Neural cell (in vitro differentiated cells): ENCODE results near the gene LDB2. TPM values are rescaled to one million over a fixed set of nuclear protein-coding genes. Genes with fewer than 3 reads are reported as not detected.

Experiments used
- H2AFZ ChIP-seq: fragments of 200-600, 300-800 bp; sonication (generic), shearing (Covaris generic); 2 replicates; pipeline ENCODE4 v1.6.0; 2014; ENCODE audit warnings: low read depth, mild to moderate bottlenecking, antibody characterized with exemption, low read length, moderate library complexity
- H3F3A ChIP-seq: fragments of 200-600 bp; shearing (Covaris generic); 2 replicates; pipeline ENCODE4 v1.6.1; 2016; ENCODE audit warnings: mild to moderate bottlenecking, moderate library complexity, mixed read lengths, antibody characterized with exemption, low read length; ENCODE audit not compliant: insufficient read depth, poor library complexity, severe bottlenecking
- H3K27ac ChIP-seq: fragments of 200-600, 300-800 bp; sonication (generic), shearing (Covaris generic); 2 replicates; pipeline ENCODE4 v1.5.1; 2014; ENCODE audit warnings: mild to moderate bottlenecking, low read length, moderate library complexity
- H3K27me3 ChIP-seq: fragments of 300-800, 200-600 bp; sonication (generic), shearing (Covaris generic); 2 replicates; pipeline ENCODE4 v1.6.0; 2014; ENCODE audit warnings: mild to moderate bottlenecking, low read depth, low read length, moderate library complexity; ENCODE audit not compliant: insufficient read depth
- H3K36me3 ChIP-seq: fragments of 300-800, 200-600 bp; sonication (generic), shearing (Covaris generic); 2 replicates; pipeline ENCODE4 v1.5.1; 2014; ENCODE audit warnings: mild to moderate bottlenecking, antibody characterized with exemption, low read length, moderate library complexity; ENCODE audit not compliant: insufficient read depth
- H3K4me2 ChIP-seq: fragments of 300-800, 200-600 bp; sonication (generic), shearing (Covaris generic); 2 replicates; pipeline ENCODE4 v1.6.0; 2014; ENCODE audit warnings: mild to moderate bottlenecking, low read length
- H3K4me3 ChIP-seq: fragments of 300-800, 200-600 bp; sonication (generic), shearing (Covaris generic); 2 replicates; pipeline ENCODE4 v1.5.1; 2014; ENCODE audit warnings: mild to moderate bottlenecking, low read length, moderate library complexity
- H3K79me2 ChIP-seq: fragments of 200-600 bp; shearing (Covaris generic); replicated peaks from 2 replicates; pipeline ENCODE4 v1.6.0; 2014; ENCODE audit warnings: mild to moderate bottlenecking, low read length, moderate library complexity; ENCODE audit not compliant: insufficient read depth
- H3K9ac ChIP-seq: fragments of 300-800, 200-600 bp; sonication (generic), shearing (Covaris generic); 2 replicates; pipeline ENCODE4 v1.6.1; 2016; ENCODE audit warnings: mild to moderate bottlenecking, low read length, mixed read lengths
- H3K9me2 ChIP-seq: fragments of 200-600 bp; shearing (Covaris generic); 2 replicates; pipeline ENCODE4 v1.6.1; 2016; ENCODE audit warnings: mild to moderate bottlenecking, low read length, mixed read lengths; ENCODE audit not compliant: insufficient read depth
- H3K9me3 ChIP-seq: fragments of 200-600, 300-800 bp; sonication (generic), shearing (Covaris generic); 2 replicates; pipeline ENCODE4 v1.6.1; 2016; ENCODE audit warnings: mild to moderate bottlenecking, mixed run types, low read length, moderate library complexity, mixed read lengths
- H4K20me1 ChIP-seq: fragments of 200-600 bp; shearing (Covaris generic); 2 replicates; pipeline ENCODE4 v1.6.1; 2016; ENCODE audit warnings: mild to moderate bottlenecking, mixed run types; ENCODE audit not compliant: insufficient read depth
- EP300 ChIP-seq: fragments of 450-650 bp; conservative IDR thresholded peaks from 2 replicates; pipeline ENCODE4 v1.6.1; 2014; ENCODE audit warnings: antibody characterized with exemption, mild to moderate bottlenecking, moderate library complexity; ENCODE audit not compliant: poor library complexity, severe bottlenecking
- EZH2 ChIP-seq: fragments of 200-600, 300-800 bp; shearing (Covaris generic), sonication (generic); IDR thresholded peaks from 2 replicates; pipeline ENCODE4 v1.6.1; 2014; ENCODE audit warnings: antibody characterized with exemption, low read length, borderline replicate concordance, mild to moderate bottlenecking; ENCODE audit not compliant: insufficient read depth, poor library complexity, severe bottlenecking
- MXI1 ChIP-seq: fragments of 450-650 bp; conservative IDR thresholded peaks from 2 replicates; pipeline ENCODE4 v1.6.1; 2014; ENCODE audit warnings: antibody characterized with exemption, mild to moderate bottlenecking; ENCODE audit not compliant: poor library complexity, severe bottlenecking
- POLR2AphosphoS5 ChIP-seq: IDR thresholded peaks from 2 replicates; pipeline ENCODE4 v1.6.1; 2012
- REST ChIP-seq: IDR thresholded peaks from 2 replicates; pipeline ENCODE4 v1.6.1; 2012; ENCODE audit warnings: borderline replicate concordance
- SMC3 ChIP-seq: fragments of 450-650 bp; conservative IDR thresholded peaks from 2 replicates; pipeline ENCODE4 v1.6.1; 2014; ENCODE audit warnings: antibody characterized with exemption, mild to moderate bottlenecking, moderate library complexity; ENCODE audit not compliant: poor library complexity
- TAF1 ChIP-seq: IDR thresholded peaks from 2 replicates; pipeline ENCODE4 v1.6.1; 2012; ENCODE audit warnings: low read depth
- polyA plus RNA-seq: library from polyadenylated mRNA; depleted of rRNA; stranded (reverse); fragments of >200 nt; gene quantifications from 2 replicates; pipeline ENCODE4 v1.2.3, GENCODE V29; 2014
- TF ChIP-seq, protein P1 (sequence below): fragments of 450-650 bp; IDR thresholded peaks from 2 replicates; pipeline ENCODE4 v1.5.1; 2014; ENCODE audit warnings: antibody characterized with exemption, mild to moderate bottlenecking, moderate library complexity; ENCODE audit not compliant: poor library complexity, severe bottlenecking

LDB2 gene
- polyA plus RNA-seq, 1 donor from 2014 or later = 58.9 TPM

DNA sequence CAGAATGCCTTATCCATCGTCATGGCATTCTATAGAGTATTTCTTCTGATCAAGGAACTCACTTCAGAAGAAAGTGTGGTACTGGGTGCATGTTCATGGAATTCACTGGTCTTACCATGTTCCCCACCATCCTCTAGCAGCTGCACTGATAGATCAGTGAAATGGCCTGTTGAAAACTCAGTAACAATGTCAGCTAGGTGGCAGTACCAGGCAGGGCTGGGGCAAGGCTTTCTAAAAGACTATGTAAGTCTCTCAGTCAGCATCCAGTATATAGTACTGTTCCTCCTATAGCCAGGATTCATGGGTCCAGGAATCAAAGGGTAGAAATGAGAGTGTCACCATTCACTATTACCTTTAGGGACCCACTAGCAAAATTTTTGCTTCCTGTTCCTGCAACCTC is 15.8 kb upstream of the LDB2 start:
- no peaks in the 10 kb centered on the region for H3K36me3 ChIP-seq
- H2AFZ ChIP-seq = no peak overlapping the region
- H3K4me2 ChIP-seq = no peak overlapping the region
- H3K4me3 ChIP-seq = no peak overlapping the region
- TF ChIP-seq REST (no peak), MXI1 (no peak), SMC3 (no peak), TAF1 (no peak), POLR2AphosphoS5 (no peak), EZH2 (no peak)
- TF ChIP-seq, protein P1, sequence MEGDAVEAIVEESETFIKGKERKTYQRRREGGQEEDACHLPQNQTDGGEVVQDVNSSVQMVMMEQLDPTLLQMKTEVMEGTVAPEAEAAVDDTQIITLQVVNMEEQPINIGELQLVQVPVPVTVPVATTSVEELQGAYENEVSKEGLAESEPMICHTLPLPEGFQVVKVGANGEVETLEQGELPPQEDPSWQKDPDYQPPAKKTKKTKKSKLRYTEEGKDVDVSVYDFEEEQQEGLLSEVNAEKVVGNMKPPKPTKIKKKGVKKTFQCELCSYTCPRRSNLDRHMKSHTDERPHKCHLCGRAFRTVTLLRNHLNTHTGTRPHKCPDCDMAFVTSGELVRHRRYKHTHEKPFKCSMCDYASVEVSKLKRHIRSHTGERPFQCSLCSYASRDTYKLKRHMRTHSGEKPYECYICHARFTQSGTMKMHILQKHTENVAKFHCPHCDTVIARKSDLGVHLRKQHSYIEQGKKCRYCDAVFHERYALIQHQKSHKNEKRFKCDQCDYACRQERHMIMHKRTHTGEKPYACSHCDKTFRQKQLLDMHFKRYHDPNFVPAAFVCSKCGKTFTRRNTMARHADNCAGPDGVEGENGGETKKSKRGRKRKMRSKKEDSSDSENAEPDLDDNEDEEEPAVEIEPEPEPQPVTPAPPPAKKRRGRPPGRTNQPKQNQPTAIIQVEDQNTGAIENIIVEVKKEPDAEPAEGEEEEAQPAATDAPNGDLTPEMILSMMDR = no peak
- H3K9me2 ChIP-seq = no peaks in the 10 kb centered on the region
- H3F3A ChIP-seq = no peaks in the 10 kb centered on the region
- H3K9ac ChIP-seq = no peak overlapping the region
- no peaks in the 10 kb centered on the region for H3K27me3 ChIP-seq
- H3K27ac ChIP-seq = no peak overlapping the region
- no peaks in the 10 kb centered on the region for H3K79me2 ChIP-seq
- no peaks in the 10 kb centered on the region for H4K20me1 ChIP-seq
- H3K9me3 ChIP-seq = no peaks in the 10 kb centered on the region

DNA sequence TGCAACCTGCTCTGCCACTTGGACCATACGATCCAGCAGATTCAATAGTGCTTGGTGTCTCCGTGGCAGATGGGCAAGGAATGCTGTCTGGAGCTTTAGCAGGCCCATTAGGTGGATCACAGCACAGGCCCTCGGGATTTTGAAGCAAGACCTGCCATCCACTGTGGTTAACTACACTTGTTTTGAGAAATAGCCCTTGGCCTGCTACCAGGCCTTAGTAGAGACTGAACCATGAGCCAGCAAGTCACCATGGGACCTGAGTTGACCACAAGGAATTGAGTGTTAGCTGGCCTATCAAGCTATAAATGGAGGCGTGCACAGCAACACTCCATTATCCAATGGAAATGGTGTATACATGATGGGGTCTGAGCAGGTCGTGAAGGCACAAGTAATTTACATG is 14.5 kb upstream of the LDB2 start:
- no peaks in the 10 kb centered on the region for H3F3A ChIP-seq
- no peaks in the 10 kb centered on the region for H3K9me3 ChIP-seq
- no peak overlapping the region for H3K27ac ChIP-seq
- H3K36me3 ChIP-seq = no peaks in the 10 kb centered on the region
- no peak overlapping the region for H2AFZ ChIP-seq
- no peak overlapping the region for H3K9ac ChIP-seq
- no peaks in the 10 kb centered on the region for H3K9me2 ChIP-seq
- no peaks in the 10 kb centered on the region for H4K20me1 ChIP-seq
- no peak overlapping the region for H3K4me2 ChIP-seq
- H3K27me3 ChIP-seq = no peaks in the 10 kb centered on the region
- H3K4me3 ChIP-seq = no peak overlapping the region
- no peaks in the 10 kb centered on the region for H3K79me2 ChIP-seq
- TF ChIP-seq, protein P1 = no peak
- TF ChIP-seq EP300 (no peak), MXI1 (no peak)
